Small intestine (tissue), 7 donors: ENCODE data around the gene RPS6KA2. TPM values are rescaled to one million over a fixed set of nuclear protein-coding genes. Genes with fewer than 3 reads are reported as not detected.

Experiments used
- DNase-seq, 2 donors: peaks; one replicate each; pipeline versions ENCODE4 v3.0.0 to v3.0.0-alpha.2; 2013
- FAIRE-seq: peaks from 2 replicates; lab custom pipeline; 2012; peaks lifted over from hg19 to GRCh38; lab: Jason Lieb, UNC
- H3K27ac ChIP-seq, 3 donors: one replicate each; pipeline ENCODE4 v1.5.1; 2013; ENCODE audit warnings: low read length in 2 of 3, mild to moderate bottlenecking in 2 of 3, control low read depth in 1 of 3, inconsistent platforms in 1 of 3, low read depth in 1 of 3, moderate library complexity in 1 of 3
- H3K27me3 ChIP-seq, 3 donors: one replicate each; pipeline ENCODE4 v1.6.1; 2013; ENCODE audit warnings: low read length in 3 of 3, inconsistent platforms in 1 of 3; ENCODE audit not compliant: control insufficient read depth in 3 of 3, insufficient read depth in 3 of 3
- H3K36me3 ChIP-seq, 3 donors: one replicate each; pipeline ENCODE4 v1.6.1; 2013; ENCODE audit warnings: low read length in 3 of 3, inconsistent platforms in 1 of 3, low read depth in 1 of 3, mild to moderate bottlenecking in 1 of 3, moderate library complexity in 1 of 3; ENCODE audit not compliant: control insufficient read depth in 3 of 3, insufficient read depth in 2 of 3
- H3K4me1 ChIP-seq, 3 donors: one replicate each; pipeline ENCODE4 v1.6.1; 2013; ENCODE audit warnings: low read length in 2 of 3, inconsistent platforms in 1 of 3, low read depth in 1 of 3, mild to moderate bottlenecking in 1 of 3, moderate library complexity in 1 of 3; ENCODE audit not compliant: control insufficient read depth in 3 of 3, insufficient read depth in 2 of 3
- H3K4me3 ChIP-seq, 3 donors: one replicate each; pipeline ENCODE4 v1.5.1; 2013; ENCODE audit warnings: low read length in 3 of 3, control low read depth in 1 of 3, inconsistent platforms in 1 of 3, low read depth in 1 of 3, mild to moderate bottlenecking in 1 of 3, moderate library complexity in 1 of 3
- H3K9me3 ChIP-seq, 2 donors: one replicate each; pipeline ENCODE4 v1.6.1; 2013; ENCODE audit warnings: low read depth in 1 of 2, low read length in 1 of 2; ENCODE audit not compliant: control insufficient read depth in 2 of 2, insufficient read depth in 1 of 2
- WGBS, 3 donors: extraction: QIAGEN DNeasy Blood & Tissue Kit; methylation state at CpG; one replicate each; pipeline ENCODE4 v1.1.7; 2013; 5-methylcytosine and 5-hydroxymethylcytosine counted together
- polyA plus RNA-seq, 4 donors: library from polyadenylated mRNA; stranded (reverse) in 3 of 4; unstranded in 1 of 4; fragments of 200-250 nt in 3 of 4; fragments of 120-200 nt in 1 of 4; gene quantifications; one replicate each; pipeline versions ENCODE4 v1.2.1 to v1.2.3, GENCODE V29; 2013
- donor health status: healthy with polysubstance abuse.
- donor health status: control.
- donor health status: control.
- donor health status: Bipolar disorder and iron deficiency.
- donor health status: healthy.

Gene RPS6KA2
- polyA plus RNA-seq, 4 donors: 3.1 to 21.9 (median 7.3) TPM

GRCh38 chr6:166569206-166569605, 57.8 kb downstream of the RPS6KA2 start:
- Histone ChIP-seq H3K27me3 (no peaks in the 10 kb centered on the region), H3K9me3 (no peaks in the 10 kb centered on the region), H3K4me3 (no peak overlapping the region), H3K36me3 (peaks cover 0 to 2% (median 0%) of the 10 kb centered on the region in 3 donors), H3K27ac (no peak overlapping the region), H3K4me1 (no peaks in the 10 kb centered on the region)
- WGBS, 3 donors: 83 to 94% (median 92%) methylated on average over 13 of the region's 13 CpGs
- DNase-seq: no peak
- no peak for FAIRE-seq

GRCh38 chr6:166567813-166568212, 59.2 kb downstream of the RPS6KA2 start:
- Histone ChIP-seq H3K27ac (no peak overlapping the region), H3K4me1 (no peaks in the 10 kb centered on the region), H3K4me3 (no peak overlapping the region), H3K36me3 (peaks cover 0 to 3% (median 0%) of the 10 kb centered on the region in 3 donors), H3K27me3 (no peaks in the 10 kb centered on the region), H3K9me3 (no peaks in the 10 kb centered on the region)
- no peak for DNase-seq
- WGBS, 3 donors: 76 to 86% (median 83%) methylated on average over 8 of the region's 8 CpGs
- FAIRE-seq: no peak

- peaks cover 0 to 5% (median 0%) of the 10 kb centered on the region in 3 donors for H3K36me3 ChIP-seq
- DNase-seq (no peak), FAIRE-seq (no peak)
- H3K27ac ChIP-seq: no peak overlapping the region
- no peaks in the 10 kb centered on the region for H3K27me3 ChIP-seq
- H3K4me3 ChIP-seq: no peak overlapping the region
- 78 to 83% (median 80%) methylated on average over 8 of the region's 8 CpGs for WGBS, 3 donors
- no peaks in the 10 kb centered on the region for H3K9me3 ChIP-seq
- H3K4me1 ChIP-seq: no peaks in the 10 kb centered on the region
Observed at GRCh38 chr6:166567107-166567506, 59.9 kb downstream of the RPS6KA2 start.

GRCh38 chr6:166566026-166567011, 60.7 kb downstream of the RPS6KA2 start:
- FAIRE-seq: no peak
- WGBS, 3 donors: 88 to 90% (median 90%) methylated on average over 12 of the region's 12 CpGs

GRCh38 chr6:166565084-166565967, 61.7 kb downstream of the RPS6KA2 start:
- no peaks in the 10 kb centered on the region for H3K4me1 ChIP-seq
- WGBS, 3 donors: 82 to 91% (median 90%) methylated on average over 24 of the region's 24 CpGs
- no peak for FAIRE-seq
- no peaks in the 10 kb centered on the region for H3K27me3 ChIP-seq
- no peak overlapping the region for H3K27ac ChIP-seq
- H3K9me3 ChIP-seq: no peaks in the 10 kb centered on the region
- DNase-seq: no peak
- no peak overlapping the region for H3K4me3 ChIP-seq
- peaks cover 0 to 8% (median 0%) of the 10 kb centered on the region in 3 donors for H3K36me3 ChIP-seq

More at GRCh38 chr6:166566026-166567011, 60.7 kb downstream of the RPS6KA2 start:
- H3K36me3 ChIP-seq: peaks cover 0 to 5% (median 0%) of the 10 kb centered on the region in 3 donors
- DNase-seq: no peak
- H3K27me3 ChIP-seq: no peaks in the 10 kb centered on the region
- H3K4me1 ChIP-seq: no peaks in the 10 kb centered on the region
- no peak overlapping the region for H3K4me3 ChIP-seq
- no peaks in the 10 kb centered on the region for H3K9me3 ChIP-seq
- no peak overlapping the region for H3K27ac ChIP-seq

GRCh38 chr6:166563805-166564204, 63.2 kb downstream of the RPS6KA2 start:
- Histone ChIP-seq H3K27me3 (no peaks in the 10 kb centered on the region), H3K36me3 (peaks cover 0 to 8% (median 0%) of the 10 kb centered on the region in 3 donors), H3K4me3 (no peak overlapping the region), H3K4me1 (no peaks in the 10 kb centered on the region), H3K27ac (no peak overlapping the region), H3K9me3 (no peaks in the 10 kb centered on the region)
- WGBS, 3 donors: 85 to 90% (median 87%) methylated on average over 9 of the region's 9 CpGs
- FAIRE-seq: no peak
- DNase-seq: no peak

GRCh38 chr6:166563200-166563599, 63.9 kb downstream of the RPS6KA2 start:
- DNase-seq (no peak), FAIRE-seq (no peak)
- no peak overlapping the region for H3K4me3 ChIP-seq
- H3K9me3 ChIP-seq: peaks cover 0 to 5% of the 10 kb centered on the region in 2 donors
- 68 to 87% (median 71%) methylated on average over 14 to 16 of the region's 16 CpGs for WGBS, 3 donors
- H3K27ac ChIP-seq: no peak overlapping the region
- no peaks in the 10 kb centered on the region for H3K4me1 ChIP-seq
- H3K36me3 ChIP-seq: peaks cover 0 to 8% (median 0%) of the 10 kb centered on the region in 3 donors
- H3K27me3 ChIP-seq: no peaks in the 10 kb centered on the region

GRCh38 chr6:166562726-166563125, 64.3 kb downstream of the RPS6KA2 start:
- peaks cover 0 to 6% of the 10 kb centered on the region in 2 donors for H3K9me3 ChIP-seq
- FAIRE-seq (no peak), DNase-seq (no peak)
- H3K4me3 ChIP-seq: no peak overlapping the region
- no peak overlapping the region for H3K27ac ChIP-seq
- no peaks in the 10 kb centered on the region for H3K27me3 ChIP-seq
- no peaks in the 10 kb centered on the region for H3K4me1 ChIP-seq
- H3K36me3 ChIP-seq: peaks cover 0 to 8% (median 0%) of the 10 kb centered on the region in 3 donors
- WGBS, 3 donors: 91 to 98% (median 92%) methylated on average over 9 of the region's 9 CpGs
